SK-N-SH (cell line): ENCODE measurements around the gene SDR39U1. TPM values are rescaled to one million over a fixed set of nuclear protein-coding genes. Genes with fewer than 3 reads are reported as not detected.
A peak's percentile ranks its signal among the peaks of the same experiment; 100 is the strongest.

ENCODE experiments used
- CTCF ChIA-PET: fragments of 300-600, 350-600 bp; formaldehyde crosslinking; extraction: SDS; loops from one replicate; lab custom pipeline; 2021; lab: Yijun Ruan, JAX
- POLR2A ChIA-PET: fragments of 350-600 bp; sonication (Branson Sonifier 250); formaldehyde crosslinking; extraction: SDS; loops from one replicate; lab custom pipeline; 2020; ENCODE audit warnings: antibody characterized with exemption, inconsistent platforms; lab: Yijun Ruan, JAX
- DNase-seq: peaks from one replicate; pipeline ENCODE4 v3.0.0; 2012
- H2AFZ ChIP-seq: fragments of 200-600 bp; sonication (generic); 2 replicates; pipeline ENCODE4 v1.8.1; 2016; ENCODE audit warnings: antibody characterized with exemption, mild to moderate bottlenecking, low read depth
- H3F3A ChIP-seq: fragments of 200-600 bp; sonication (generic); replicated peaks from 2 replicates; pipeline ENCODE3; 2016; ENCODE audit warnings: antibody characterized with exemption, mild to moderate bottlenecking; ENCODE audit not compliant: insufficient read depth
- H3K27ac ChIP-seq, 2 experiments: fragments of 200-500 bp in 1 of 2; fragments of 200-600 bp in 1 of 2; sonication (Bioruptor generic) in 1 of 2; sonication (generic), shearing (Covaris generic) in 1 of 2; 2 replicates each; pipeline versions ENCODE4 v1.5.1 to v1.6.1; 2014 to 2016; ENCODE audit warnings: low read depth in 2 of 2, inconsistent platforms in 1 of 2, low read length in 1 of 2, mild to moderate bottlenecking in 1 of 2, mixed read lengths in 1 of 2
- H3K27me3 ChIP-seq: fragments of 200-600 bp; sonication (generic), shearing (Covaris generic); 2 replicates; pipeline ENCODE4 v1.6.1; 2016; ENCODE audit warnings: mixed run types; ENCODE audit not compliant: insufficient read depth
- H3K36me3 ChIP-seq, 2 experiments: fragments of 200-500 bp in 1 of 2; fragments of 200-600 bp in 1 of 2; sonication (Bioruptor generic) in 1 of 2; sonication (generic) in 1 of 2; replicated peaks in 1 of 2; 2 replicates each; pipeline versions ENCODE3 to v1.5.1; 2014 to 2016; ENCODE audit warnings: low read length in 1 of 2, mild to moderate bottlenecking in 1 of 2; ENCODE audit not compliant: insufficient read depth in 2 of 2, control insufficient read depth in 1 of 2
- H3K4me1 ChIP-seq, 2 experiments: fragments of 200-500 bp in 1 of 2; fragments of 200-600 bp in 1 of 2; sonication (Bioruptor generic) in 1 of 2; sonication (generic), shearing (Covaris generic) in 1 of 2; 2 replicates each; pipeline versions ENCODE4 v1.5.1 to v1.6.1; 2014 to 2016; ENCODE audit warnings: low read depth in 1 of 2, low read length in 1 of 2, mixed run types in 1 of 2; ENCODE audit not compliant: insufficient read depth in 2 of 2, control insufficient read depth in 1 of 2
- H3K4me2 ChIP-seq: fragments of 200-600 bp; sonication (generic), shearing (Covaris generic); 2 replicates; pipeline ENCODE4 v1.6.1; 2017; ENCODE audit warnings: mixed run types
- H3K4me3 ChIP-seq, 2 experiments: fragments of 200-500 bp in 1 of 2; fragments of 200-600 bp in 1 of 2; sonication (Bioruptor generic) in 1 of 2; sonication (generic), shearing (Covaris generic) in 1 of 2; 2 replicates each; pipeline versions ENCODE4 v1.5.1 to v1.8.1; 2014 to 2016; ENCODE audit warnings: low read depth in 2 of 2, inconsistent platforms in 1 of 2, low read length in 1 of 2, mild to moderate bottlenecking in 1 of 2, mixed read lengths in 1 of 2, moderate library complexity in 1 of 2
- H3K79me2 ChIP-seq: fragments of 200-600 bp; sonication (generic); 2 replicates; pipeline ENCODE4 v1.8.1; 2017; ENCODE audit warnings: mild to moderate bottlenecking; ENCODE audit not compliant: insufficient read depth
- H3K9ac ChIP-seq: fragments of 200-600 bp; sonication (generic); 2 replicates; pipeline ENCODE4 v1.6.1; 2017; ENCODE audit warnings: mixed run types
- H3K9me2 ChIP-seq: fragments of 200-600 bp; sonication (generic); 2 replicates; pipeline ENCODE4 v1.6.1; 2017; ENCODE audit warnings: mixed run types
- H3K9me3 ChIP-seq: fragments of 200-600 bp; sonication (generic); 2 replicates; pipeline ENCODE4 v1.6.1; 2017; ENCODE audit warnings: mixed run types, mild to moderate bottlenecking, moderate library complexity
- H4K20me1 ChIP-seq: fragments of 200-600 bp; sonication (generic); 2 replicates; pipeline ENCODE4 v1.6.1; 2017; ENCODE audit warnings: mild to moderate bottlenecking, mixed run types; ENCODE audit not compliant: insufficient read depth
- CHD2 ChIP-seq: fragments of 150-350 bp; IDR thresholded peaks from 2 replicates; pipeline ENCODE4 v1.6.1; 2018; ENCODE audit warnings: low read length; ENCODE audit not compliant: partially characterized antibody
- ELF1 ChIP-seq: IDR thresholded peaks from 2 replicates; pipeline ENCODE4 v1.4.0; 2012
- FOSL2 ChIP-seq: IDR thresholded peaks from 2 replicates; pipeline ENCODE4 v1.4.0; 2012; ENCODE audit warnings: low read depth, mild to moderate bottlenecking, moderate library complexity, borderline replicate concordance
- FOXJ3 ChIP-seq: sonication (generic); formaldehyde crosslinking; IDR thresholded peaks from 2 replicates; pipeline ENCODE4 v1.5.1; 2020; ENCODE audit warnings: mild to moderate bottlenecking, missing genetic modification reagents
- MXI1 ChIP-seq: IDR thresholded peaks from 2 replicates; pipeline ENCODE4 v1.6.1; 2012; ENCODE audit warnings: mild to moderate bottlenecking, low read depth, low read length, improper control_type of control experiment
- NFIC ChIP-seq: IDR thresholded peaks from 2 replicates; pipeline ENCODE4 v1.4.0; 2012; ENCODE audit warnings: borderline replicate concordance
- NRF1 ChIP-seq: IDR thresholded peaks from 2 replicates; pipeline ENCODE4 v1.6.1; 2012; ENCODE audit warnings: low read depth, mild to moderate bottlenecking, low read length
- POLR2AphosphoS5 ChIP-seq: IDR thresholded peaks from 2 replicates; pipeline ENCODE4 v1.6.1; 2012; ENCODE audit warnings: low read depth, low read length
- RCOR1 ChIP-seq: fragments of 150-350 bp; IDR thresholded peaks from 2 replicates; pipeline ENCODE4 v1.6.1; 2017; ENCODE audit warnings: antibody characterized with exemption, low read length
- TEAD4 ChIP-seq: IDR thresholded peaks from 2 replicates; pipeline ENCODE4 v1.4.0; 2012; ENCODE audit warnings: mild to moderate bottlenecking, borderline replicate concordance; ENCODE audit not compliant: insufficient read depth
- WGBS: methylation state at CpG from one replicate; pipeline ENCODE4 v1.1.6; 2017; ENCODE audit warnings: low lambda C conversion rate; 5-methylcytosine and 5-hydroxymethylcytosine counted together
- polyA plus RNA-seq, 3 experiments: library from polyadenylated mRNA; depleted of rRNA; stranded (reverse); fragments of >200 nt; gene quantifications; 2 replicates each; pipeline ENCODE4 v1.2.3, GENCODE V29; 2012
- TF ChIP-seq, protein P1 (sequence below): IDR thresholded peaks from 2 replicates; pipeline ENCODE4 v1.4.0; 2012; ENCODE audit warnings: low read depth
- TF ChIP-seq, protein P2 (sequence below): IDR thresholded peaks from 2 replicates; pipeline ENCODE4 v1.6.1; 2012; ENCODE audit warnings: mild to moderate bottlenecking, low read depth, low read length, moderate library complexity
- TF ChIP-seq, protein P3 (sequence below): IDR thresholded peaks from 2 replicates; pipeline ENCODE4 v1.4.0; 2012; ENCODE audit warnings: low read depth, borderline replicate concordance
- TF ChIP-seq, protein P4 (sequence below): fragments of 150-350 bp; IDR thresholded peaks from 2 replicates; pipeline ENCODE4 v1.6.1; 2016; ENCODE audit warnings: mild to moderate bottlenecking, low read depth, low read length
- TF ChIP-seq, protein P5 (sequence below): IDR thresholded peaks from 2 replicates; pipeline ENCODE4; 2012

The SDR39U1 gene
- polyA plus RNA-seq, 1 of the 3 experiments (the other 2 are of a cell fraction) = 81.8 TPM

DNA sequence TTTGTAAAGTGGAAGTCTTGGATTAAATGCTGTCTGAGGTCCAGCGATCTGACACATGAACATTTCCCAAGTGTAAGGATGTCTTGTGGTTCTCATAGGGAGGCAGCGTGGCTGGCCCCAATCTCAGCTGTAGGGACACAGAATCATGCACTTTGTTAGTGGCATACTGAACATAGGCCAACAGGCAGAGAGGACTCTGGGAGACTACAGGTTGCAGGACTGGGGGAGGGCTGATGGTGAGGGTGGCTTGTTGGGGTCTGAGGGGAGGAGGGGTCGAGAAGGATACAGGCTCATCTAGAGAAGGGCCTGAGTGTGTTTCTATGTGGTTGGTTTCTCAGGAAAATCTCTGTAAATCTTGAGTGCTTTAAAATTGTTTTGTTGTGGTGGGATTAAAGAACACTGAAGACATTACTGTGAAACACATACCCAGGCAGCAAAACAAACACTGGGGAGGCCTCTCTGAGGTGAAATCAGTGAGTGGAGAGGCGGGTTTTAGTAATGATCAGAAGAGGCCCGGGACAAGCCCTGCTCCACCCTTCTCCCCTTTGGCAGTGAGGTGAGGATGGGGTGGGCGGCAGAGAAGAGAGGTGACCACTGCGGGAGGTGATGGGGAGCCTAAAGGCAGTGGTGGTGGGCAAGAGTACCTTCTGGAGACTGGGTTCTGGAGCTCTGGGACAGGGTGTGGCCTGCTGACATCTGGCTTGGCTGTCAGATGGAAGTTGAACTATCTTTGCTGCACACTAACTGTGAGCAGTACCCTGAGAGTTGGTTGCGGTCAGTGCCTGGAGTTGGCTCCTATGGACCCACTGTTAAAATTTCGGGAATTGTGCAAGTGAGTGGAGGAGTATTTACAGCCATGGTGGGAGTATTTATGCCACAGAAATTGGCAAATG lies 40.5 kb downstream of the SDR39U1 start:
- Histone ChIP-seq H3K27ac (no peak overlapping the region), H3K9ac (no peak overlapping the region), H4K20me1 (no peaks in the 10 kb centered on the region), H3K4me2 (no peak overlapping the region), H3K9me3 (no peaks in the 10 kb centered on the region), H3K4me3 (no peak overlapping the region), H3K79me2 (no peaks in the 10 kb centered on the region), H2AFZ (no peak overlapping the region), H3K9me2 (no peaks in the 10 kb centered on the region), H3K4me1 (peaks cover 0 to 32% of the 10 kb centered on the region in 2 experiments; a peak in 1 of 4 replicates), H3K27me3 (no peaks in the 10 kb centered on the region), H3K36me3 (no peaks in the 10 kb centered on the region), H3F3A (peaks cover 7% of the 10 kb centered on the region)
- DNase-seq = no peak
- TF ChIP-seq RCOR1 = no peak
- TF ChIP-seq ELF1 = no peak
- TF ChIP-seq TEAD4 = no peak
- TF ChIP-seq, protein P1, sequence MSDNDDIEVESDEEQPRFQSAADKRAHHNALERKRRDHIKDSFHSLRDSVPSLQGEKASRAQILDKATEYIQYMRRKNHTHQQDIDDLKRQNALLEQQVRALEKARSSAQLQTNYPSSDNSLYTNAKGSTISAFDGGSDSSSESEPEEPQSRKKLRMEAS = no peak
- no peak for TF ChIP-seq NFIC
- TF ChIP-seq, protein P2, sequence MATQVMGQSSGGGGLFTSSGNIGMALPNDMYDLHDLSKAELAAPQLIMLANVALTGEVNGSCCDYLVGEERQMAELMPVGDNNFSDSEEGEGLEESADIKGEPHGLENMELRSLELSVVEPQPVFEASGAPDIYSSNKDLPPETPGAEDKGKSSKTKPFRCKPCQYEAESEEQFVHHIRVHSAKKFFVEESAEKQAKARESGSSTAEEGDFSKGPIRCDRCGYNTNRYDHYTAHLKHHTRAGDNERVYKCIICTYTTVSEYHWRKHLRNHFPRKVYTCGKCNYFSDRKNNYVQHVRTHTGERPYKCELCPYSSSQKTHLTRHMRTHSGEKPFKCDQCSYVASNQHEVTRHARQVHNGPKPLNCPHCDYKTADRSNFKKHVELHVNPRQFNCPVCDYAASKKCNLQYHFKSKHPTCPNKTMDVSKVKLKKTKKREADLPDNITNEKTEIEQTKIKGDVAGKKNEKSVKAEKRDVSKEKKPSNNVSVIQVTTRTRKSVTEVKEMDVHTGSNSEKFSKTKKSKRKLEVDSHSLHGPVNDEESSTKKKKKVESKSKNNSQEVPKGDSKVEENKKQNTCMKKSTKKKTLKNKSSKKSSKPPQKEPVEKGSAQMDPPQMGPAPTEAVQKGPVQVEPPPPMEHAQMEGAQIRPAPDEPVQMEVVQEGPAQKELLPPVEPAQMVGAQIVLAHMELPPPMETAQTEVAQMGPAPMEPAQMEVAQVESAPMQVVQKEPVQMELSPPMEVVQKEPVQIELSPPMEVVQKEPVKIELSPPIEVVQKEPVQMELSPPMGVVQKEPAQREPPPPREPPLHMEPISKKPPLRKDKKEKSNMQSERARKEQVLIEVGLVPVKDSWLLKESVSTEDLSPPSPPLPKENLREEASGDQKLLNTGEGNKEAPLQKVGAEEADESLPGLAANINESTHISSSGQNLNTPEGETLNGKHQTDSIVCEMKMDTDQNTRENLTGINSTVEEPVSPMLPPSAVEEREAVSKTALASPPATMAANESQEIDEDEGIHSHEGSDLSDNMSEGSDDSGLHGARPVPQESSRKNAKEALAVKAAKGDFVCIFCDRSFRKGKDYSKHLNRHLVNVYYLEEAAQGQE = no peak
- TF ChIP-seq POLR2AphosphoS5 = no peak
- no peak for TF ChIP-seq FOXJ3 (CRISPR knock-in tag)
- no peak for TF ChIP-seq CHD2
- no peak for TF ChIP-seq MXI1
- ChIA-PET CTCF (interaction anchor here (0.8 to 5.8 kb wide), 7 partner anchors 8 to 69 kb away, joined by 3 to 38 read pairs (median 23); partner anchors contain the start of genes CBLN3 and KHNYN), POLR2A (no interaction called here)
- 72% methylated on average over 8 of the region's 9 CpGs for WGBS

DNA sequence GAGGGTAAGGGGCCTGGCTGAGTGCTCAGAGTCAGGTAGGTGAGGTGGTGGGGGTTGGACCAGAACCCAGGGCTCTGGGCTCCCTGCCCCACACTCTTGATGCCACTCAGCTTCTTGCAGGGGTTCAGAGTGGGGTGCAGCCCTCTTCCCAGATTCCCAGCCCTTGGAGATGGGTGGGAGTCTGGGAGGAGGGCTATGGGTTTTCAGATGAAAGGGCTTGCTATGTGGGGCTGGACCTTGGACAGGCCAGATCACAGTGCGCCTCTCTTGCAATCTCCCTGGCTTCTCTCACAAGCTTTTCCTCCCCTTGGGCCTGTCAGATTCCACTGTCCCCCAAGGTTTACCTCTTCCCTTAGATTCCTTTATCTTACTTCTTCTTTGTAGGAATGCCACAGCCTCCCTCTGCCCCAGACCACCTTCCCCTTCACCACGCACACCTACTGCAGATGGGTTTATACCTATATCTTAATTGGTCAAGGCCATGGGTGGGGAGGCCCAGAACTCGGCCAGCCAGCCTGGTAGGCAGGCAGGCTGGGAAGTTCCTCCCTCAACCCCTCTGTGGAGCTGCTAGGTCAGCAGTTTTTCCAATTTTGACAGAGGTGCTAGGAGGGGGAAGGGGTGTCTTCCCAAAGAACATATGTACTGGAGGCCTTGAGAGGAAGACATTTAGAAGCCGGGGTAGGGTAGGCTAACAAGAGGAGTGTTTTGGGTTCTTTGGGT lies 42.4 kb downstream of the SDR39U1 start:
- Histone ChIP-seq H3K9me3 (no peaks in the 10 kb centered on the region), H4K20me1 (no peaks in the 10 kb centered on the region), H3F3A (peaks cover 7% of the 10 kb centered on the region), H3K27me3 (no peaks in the 10 kb centered on the region), H3K36me3 (no peaks in the 10 kb centered on the region), H3K79me2 (no peaks in the 10 kb centered on the region), H3K4me2 (peak overlapping the region; percentile 86), H3K9ac (no peak overlapping the region), H3K9me2 (no peaks in the 10 kb centered on the region), H2AFZ (no peak overlapping the region), H3K27ac (no peak overlapping the region), H3K4me1 (peaks cover 0 to 32% of the 10 kb centered on the region in 2 experiments; a peak in 1 of 4 replicates), H3K4me3 (peak overlapping the region; percentile 66 to 73)
- ChIA-PET POLR2A (interaction anchor here (1.1 kb wide), 1 partner anchor 9 kb away, joined by 3 read pairs; no protein-coding TSS in a partner anchor), CTCF (interaction anchor here (0.9 to 5.6 kb wide), 5 partner anchors 12 to 66 kb away, joined by 4 to 35 read pairs (median 15); no protein-coding TSS in a partner anchor)
- no peak for DNase-seq
- WGBS = 87% methylated on average over 4 of the region's 4 CpGs
- TF ChIP-seq, protein P1 = no peak
- TF ChIP-seq FOXJ3 (CRISPR knock-in tag) (no peak), NRF1 (no peak), ELF1 (no peak), CHD2 (no peak), FOSL2 (no peak)
- TF ChIP-seq, protein P3, sequence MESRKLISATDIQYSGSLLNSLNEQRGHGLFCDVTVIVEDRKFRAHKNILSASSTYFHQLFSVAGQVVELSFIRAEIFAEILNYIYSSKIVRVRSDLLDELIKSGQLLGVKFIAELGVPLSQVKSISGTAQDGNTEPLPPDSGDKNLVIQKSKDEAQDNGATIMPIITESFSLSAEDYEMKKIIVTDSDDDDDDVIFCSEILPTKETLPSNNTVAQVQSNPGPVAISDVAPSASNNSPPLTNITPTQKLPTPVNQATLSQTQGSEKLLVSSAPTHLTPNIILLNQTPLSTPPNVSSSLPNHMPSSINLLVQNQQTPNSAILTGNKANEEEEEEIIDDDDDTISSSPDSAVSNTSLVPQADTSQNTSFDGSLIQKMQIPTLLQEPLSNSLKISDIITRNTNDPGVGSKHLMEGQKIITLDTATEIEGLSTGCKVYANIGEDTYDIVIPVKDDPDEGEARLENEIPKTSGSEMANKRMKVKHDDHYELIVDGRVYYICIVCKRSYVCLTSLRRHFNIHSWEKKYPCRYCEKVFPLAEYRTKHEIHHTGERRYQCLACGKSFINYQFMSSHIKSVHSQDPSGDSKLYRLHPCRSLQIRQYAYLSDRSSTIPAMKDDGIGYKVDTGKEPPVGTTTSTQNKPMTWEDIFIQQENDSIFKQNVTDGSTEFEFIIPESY = no peak
- TF ChIP-seq, protein P4, sequence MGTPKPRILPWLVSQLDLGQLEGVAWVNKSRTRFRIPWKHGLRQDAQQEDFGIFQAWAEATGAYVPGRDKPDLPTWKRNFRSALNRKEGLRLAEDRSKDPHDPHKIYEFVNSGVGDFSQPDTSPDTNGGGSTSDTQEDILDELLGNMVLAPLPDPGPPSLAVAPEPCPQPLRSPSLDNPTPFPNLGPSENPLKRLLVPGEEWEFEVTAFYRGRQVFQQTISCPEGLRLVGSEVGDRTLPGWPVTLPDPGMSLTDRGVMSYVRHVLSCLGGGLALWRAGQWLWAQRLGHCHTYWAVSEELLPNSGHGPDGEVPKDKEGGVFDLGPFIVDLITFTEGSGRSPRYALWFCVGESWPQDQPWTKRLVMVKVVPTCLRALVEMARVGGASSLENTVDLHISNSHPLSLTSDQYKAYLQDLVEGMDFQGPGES = no peak
- TF ChIP-seq, protein P5, sequence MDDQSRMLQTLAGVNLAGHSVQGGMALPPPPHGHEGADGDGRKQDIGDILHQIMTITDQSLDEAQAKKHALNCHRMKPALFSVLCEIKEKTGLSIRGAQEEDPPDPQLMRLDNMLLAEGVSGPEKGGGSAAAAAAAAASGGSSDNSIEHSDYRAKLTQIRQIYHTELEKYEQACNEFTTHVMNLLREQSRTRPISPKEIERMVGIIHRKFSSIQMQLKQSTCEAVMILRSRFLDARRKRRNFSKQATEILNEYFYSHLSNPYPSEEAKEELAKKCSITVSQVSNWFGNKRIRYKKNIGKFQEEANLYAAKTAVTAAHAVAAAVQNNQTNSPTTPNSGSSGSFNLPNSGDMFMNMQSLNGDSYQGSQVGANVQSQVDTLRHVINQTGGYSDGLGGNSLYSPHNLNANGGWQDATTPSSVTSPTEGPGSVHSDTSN = no peak
